ENCODE results near the gene DCP1A.
"Not testable (repeated sequence)": the region's sequence is repeated elsewhere in the genome, so short reads cannot be mapped to it uniquely, and the experiment has no call there.

Gene DCP1A

DNA sequence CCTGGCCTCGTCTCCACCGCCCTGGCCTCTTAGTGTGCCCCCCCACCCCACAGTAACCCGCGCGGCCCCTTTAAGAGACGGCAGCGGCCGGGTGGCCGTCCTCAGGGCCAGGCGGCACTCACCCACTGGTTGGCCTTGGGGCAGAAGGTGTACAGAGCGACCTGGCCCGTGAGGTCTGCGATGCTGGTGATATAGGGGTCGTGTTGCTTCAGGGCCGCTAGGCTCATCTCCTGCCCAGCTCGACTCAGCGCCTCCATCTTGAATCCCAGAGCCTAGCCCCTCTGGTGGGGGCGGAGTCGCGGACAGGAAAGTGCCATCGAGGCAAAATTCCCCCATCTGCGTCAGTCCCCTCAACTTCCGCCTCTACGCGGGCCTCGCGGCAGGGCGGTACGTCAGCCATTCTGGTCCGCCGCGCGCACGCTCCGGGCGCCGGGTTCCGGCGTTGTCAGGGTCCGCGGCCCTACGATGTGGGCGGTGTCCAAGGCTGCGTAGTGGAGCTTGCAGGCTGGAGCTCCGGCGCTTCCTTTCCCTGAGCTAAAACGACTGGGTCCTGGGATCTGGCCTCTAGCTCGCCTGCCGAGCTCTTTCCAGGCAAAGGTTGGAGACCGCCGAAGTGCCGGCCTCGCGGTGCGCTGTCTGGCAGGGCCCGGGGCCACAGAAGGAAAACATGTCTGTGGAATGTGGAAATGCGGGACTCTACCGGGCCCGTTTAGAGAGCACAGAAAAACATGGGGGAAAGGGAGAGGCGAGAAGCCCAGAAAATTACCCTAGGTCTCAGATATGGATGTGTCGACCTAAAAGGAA is at the start of gene DCP1A:
TSS of gene DCP1A (minus strand) at position 283 of the 804 bp plus-strand sequence. CDS start at position 257, 26 bp downstream.
- no peak for FAIRE-seq

DNA sequence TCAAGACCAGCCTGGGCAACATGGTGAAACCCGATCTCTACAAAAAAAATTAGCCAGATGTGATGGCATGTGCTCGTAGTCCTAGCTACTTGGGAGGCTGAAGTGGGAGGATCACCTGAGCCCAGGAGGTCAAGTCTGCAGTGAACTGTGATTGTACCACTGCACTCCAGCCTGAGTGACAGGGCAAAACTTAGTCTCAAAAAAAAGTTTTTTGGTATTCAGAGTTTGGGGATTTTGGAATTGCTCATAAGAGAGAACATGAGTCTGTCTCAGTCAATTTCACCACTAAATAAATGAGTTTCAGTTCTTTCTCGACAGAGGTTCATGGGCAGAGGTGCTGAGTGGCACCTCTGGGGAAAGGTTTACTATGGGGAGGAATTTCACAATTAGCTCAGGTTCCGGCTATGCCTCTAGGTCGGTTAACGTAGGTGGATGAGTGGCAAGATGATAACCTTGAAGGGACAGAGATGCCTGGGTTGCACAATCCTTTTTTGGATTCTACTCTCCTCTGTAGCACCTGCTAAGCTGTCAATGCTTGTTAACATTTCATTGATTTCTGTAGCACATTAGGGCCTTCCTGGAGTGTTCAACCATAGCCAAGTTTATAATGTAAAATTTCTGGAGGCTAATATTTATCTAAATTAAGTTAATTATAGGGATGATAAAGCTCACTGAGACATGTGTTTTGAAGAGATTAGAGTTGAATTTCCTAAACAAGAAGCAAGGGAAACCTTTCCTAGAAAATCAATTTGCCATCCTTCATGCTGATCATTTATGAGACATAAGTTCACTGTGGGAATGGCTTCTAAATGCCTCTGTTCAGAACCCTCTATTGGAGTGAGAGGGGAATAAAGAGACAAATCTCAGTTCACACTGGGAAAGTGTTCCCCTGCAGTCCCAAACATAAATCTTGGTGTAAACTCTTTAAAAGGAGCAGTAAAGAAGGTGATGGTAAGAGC is 37.4 kb upstream of the DCP1A start:
- no peak for FAIRE-seq

DNA sequence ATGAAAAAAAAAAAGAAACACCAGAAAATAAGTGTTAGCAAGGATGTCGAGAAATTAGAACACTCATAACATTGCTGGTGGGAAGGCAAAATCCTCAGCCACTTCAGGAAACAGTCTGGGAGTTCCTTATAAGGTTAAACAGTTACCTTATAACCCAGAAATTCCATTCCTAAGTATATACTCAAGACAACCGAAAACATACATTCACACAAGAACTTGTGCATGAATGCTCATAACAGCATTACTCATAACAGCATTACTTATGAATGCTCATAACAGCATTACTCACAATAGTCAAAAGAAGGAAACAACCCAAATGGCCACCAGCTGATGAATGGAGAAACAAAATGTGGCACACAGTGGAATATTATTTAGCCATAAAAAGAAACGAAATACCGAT is 34.8 kb upstream of the DCP1A start:
- no peak for FAIRE-seq

DNA sequence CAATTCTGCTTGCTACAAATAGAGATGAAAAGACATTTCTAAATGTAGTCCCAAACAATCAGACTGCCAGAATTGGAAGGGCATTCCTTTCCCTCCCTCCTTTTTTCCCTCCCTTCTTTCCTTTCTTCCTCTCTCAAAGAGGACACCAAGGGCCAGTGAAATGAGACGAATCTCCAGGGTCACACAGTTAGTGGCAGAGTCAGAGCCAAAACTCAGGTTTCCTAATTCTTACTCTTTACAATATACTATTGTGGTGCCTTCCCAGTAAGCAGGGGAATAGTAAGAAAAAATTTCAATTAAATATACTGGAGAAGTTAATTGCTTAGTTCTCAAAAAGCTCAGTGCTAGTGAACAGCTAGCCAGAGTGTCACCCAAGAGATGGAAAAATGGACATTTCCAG is 33.0 kb upstream of the DCP1A start:
- no peak for FAIRE-seq

DNA sequence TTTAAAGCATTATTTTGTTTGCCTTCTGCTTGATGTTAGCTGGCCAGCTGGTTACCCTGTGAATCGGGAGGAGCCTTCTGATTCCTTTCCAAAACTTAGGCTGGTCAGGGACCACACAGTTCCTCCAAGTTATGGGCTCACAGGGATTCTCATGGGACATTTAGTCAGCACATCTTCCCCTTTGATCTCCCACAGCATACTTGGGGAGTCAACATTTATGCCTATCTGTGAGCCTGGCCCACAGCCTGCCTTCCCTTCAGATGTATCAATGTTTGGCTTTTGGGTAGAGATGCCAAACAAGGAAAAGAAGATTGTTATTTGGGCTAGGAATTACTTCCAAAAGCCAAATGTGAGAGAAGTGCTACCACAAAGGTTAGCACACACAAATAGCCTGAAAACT is 32.6 kb upstream of the DCP1A start:
- no peak for FAIRE-seq

DNA sequence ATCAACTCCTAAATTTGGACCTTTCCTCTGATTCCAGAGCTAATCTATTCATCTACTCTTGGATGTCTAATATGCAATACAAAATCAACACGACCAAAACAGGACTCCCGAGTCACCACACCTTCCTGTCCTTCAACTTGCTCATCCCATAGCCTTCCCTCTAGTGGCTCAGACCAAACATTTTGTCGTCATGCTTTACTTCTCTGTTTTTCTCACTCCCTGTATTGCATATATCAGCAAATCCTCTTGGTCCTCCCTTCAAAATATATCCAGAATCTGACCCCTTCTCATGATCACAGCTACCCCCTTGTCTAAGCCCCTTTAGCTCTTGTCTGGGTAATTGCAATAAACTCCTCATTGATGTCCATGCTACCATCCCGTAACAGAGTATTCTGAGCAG is 30.5 kb upstream of the DCP1A start:
- FAIRE-seq = no peak

DNA sequence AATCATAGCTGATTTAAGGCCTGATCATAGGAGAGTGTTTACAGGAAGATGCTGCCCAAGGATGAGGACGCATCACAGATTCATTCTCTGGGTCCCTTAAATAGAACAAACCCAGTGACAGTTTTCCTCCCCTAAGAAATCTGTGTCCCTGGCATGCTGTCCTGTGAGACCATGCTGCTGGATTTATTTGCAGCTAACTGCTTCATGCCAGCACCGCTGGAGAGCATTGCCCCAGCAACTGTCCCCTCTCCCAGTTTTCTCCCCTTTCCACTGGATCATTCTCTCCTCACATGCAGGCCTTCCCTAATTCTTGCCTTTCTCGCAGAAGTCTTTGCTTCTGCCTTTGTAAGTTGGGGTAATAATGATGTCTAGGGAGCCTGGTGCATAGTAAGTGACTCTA is 29.3 kb upstream of the DCP1A start:
- FAIRE-seq = no peak

DNA sequence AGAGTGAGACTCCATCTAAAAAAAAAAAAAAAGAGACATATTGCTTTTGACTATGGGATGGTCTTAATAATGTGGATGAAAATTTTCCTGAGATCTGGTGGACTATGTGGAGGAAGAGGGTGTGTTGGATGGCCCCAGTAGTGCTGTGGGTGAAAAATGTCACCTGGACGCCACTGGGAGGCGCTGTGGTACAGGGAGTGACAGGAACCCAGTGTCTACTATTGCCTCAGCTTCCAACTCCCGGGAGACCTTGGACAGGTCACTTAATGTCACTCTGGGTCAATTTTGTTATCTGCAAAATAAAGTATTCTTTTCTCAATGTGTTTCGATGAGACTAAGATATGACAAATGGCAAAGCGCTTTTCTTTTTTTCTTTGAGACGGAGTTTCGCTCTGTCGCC is 27.7 kb upstream of the DCP1A start:
- no peak for FAIRE-seq

DNA sequence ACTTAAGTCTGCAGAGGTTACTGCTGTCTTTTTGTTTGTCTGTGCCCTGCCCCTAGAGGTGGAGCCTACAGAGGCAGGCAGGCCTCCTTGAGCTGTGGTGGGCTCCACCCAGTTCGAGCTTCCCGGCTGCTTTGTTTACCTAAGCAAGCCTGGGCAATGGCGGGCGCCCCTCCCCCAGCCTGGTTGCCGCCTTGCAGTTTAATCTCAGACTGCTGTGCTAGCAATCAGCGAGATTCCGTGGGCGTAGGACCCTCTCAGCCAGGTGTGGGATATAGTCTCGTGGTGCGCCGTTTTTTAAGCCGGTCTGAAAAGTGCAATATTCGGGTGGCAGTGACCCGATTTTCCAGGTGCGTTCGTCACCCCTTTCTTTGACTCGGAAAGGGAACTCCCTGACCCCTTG is 23.4 kb upstream of the DCP1A start:
- FAIRE-seq = not testable (repeated sequence)

DNA sequence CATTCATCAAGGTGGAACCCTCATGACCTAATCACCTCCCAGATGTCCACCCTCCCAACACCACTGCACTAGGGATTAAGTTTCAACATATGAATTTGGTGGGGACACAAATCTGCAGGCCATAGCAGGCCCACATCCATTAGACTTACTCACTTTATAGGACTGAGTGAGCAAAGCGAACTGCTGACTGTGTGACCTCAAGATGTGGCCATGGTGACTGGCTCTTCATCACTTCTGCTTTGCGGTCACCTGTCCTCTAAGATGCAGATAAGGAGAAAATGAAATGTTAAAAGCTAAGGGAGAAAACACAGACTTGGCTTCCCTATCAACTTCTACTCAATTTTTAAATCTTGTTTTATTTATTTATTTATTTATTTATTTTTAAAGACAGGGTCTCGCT is 14.5 kb upstream of the DCP1A start:
- no peak for FAIRE-seq

DNA sequence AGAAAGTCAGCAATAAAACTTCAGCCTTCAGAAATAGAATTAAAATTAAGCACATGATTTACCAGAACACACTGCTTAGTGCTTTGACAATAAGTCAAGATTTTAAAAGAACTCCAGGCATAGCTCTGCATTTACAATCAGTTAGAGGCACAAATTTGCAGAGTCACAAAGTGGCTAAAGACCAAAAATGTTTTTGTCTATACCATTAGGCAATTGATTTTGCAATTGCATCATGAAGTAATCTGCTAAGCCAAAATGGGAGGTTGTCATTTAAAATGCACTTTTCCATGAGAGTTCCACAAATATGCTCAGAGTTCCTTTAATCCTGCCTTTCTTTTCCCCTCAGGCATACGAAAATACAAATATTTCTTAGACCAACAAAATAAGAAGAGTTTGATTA is 10.1 kb upstream of the DCP1A start:
- FAIRE-seq = no peak

DNA sequence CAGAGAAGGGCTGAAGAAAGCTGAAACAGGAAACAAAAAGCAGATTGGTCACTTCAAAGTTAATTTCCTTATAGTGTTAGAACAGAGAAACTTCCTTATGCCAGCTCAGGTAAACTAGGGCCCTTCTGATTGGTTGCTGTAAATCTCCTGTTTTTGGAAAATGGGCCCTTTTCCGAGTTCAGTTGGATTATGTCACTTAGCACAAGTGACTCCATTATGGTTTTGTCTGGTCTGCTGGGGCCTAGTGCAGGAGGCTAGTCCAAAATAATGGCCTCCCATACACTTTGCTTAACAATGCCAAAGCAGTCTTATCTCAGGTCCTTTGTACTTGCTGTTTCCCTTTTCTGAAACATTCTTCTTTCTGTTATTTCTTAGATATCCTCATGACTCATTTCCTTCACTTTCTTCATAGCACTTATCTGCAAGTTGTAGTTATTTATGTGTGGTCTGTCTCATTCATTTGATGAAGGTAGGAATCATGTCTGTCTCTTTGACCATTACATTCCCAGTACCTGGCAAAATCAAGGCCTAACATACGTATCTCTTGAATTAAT is 7.7 kb upstream of the DCP1A start:
- no peak for FAIRE-seq

DNA sequence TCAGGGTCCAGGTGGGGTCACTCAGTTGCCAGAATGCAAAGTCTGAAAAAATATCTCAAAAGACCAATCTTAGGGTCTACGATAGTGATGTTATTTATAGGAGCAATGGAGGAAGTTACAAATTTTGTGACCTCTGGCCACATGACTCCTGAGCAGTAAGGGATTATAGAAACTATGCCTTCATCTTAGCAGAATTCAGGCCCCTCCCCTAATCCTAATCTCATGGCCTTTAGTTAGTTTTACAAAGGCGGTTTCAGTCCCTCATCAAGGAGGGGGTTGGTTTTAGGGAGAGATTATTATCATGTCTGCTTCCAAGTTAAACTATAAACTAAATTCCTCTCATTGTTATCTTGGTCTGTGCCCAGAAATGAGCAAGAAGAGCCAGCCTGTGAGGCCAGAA is 5.9 kb upstream of the DCP1A start:
- no peak for FAIRE-seq

DNA sequence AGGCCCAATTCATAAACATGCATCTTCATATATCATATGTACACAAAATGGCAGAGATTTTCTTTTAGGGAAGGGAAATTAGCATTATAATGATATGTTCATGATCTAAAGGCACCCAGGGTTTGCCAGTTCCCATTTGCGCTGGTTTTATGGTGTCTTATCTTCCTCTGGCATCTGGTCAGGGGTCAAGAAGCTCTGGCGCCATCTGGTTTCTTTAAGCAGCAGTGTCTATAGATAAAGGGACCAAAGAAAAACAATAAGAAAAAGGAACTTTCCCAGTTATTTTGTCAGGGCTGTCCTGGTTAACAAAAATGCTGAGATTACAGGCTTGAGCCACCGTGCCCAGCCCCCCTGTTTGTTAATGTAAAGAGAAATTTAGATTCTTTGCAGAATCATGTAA is 3.3 kb upstream of the DCP1A start:
- no peak for FAIRE-seq

DNA sequence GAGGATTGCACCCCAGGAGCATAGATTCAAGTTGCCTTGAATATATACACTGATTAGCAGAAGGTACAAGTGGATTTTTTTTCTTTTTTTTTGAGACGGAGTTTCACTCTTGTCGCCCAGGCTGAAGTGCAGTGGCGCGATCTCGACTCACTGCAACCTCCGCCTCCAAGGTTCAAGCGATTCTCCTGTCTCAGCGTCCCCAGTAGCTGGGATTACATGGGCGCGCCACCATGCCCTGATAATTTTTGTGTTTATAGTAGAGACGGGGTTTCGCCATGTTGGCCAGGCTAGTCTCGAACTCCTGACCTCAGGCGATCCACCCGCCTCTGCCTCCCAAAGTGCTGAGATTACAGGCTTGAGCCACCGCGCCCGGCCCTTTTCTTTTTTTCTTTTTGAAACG is 775 bp upstream of the DCP1A start:
- not testable (repeated sequence) for FAIRE-seq

DNA sequence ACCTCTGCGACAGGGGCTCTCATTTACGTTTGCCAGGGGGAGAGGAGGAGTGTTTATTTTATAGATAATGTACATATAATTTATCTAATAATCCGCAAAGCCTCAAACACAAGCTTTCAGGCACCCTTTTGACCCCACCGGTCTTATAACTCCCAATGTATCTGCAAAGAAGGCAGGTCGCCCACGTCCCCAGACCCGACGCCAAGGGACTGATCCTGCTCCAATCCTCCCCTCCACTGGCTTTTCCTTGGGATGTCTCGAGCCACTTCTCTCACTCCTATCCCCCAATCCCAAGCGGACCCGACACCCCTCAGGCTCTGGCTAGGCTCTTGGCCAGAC is 452 bp downstream of the DCP1A start:
- FAIRE-seq = no peak

DNA sequence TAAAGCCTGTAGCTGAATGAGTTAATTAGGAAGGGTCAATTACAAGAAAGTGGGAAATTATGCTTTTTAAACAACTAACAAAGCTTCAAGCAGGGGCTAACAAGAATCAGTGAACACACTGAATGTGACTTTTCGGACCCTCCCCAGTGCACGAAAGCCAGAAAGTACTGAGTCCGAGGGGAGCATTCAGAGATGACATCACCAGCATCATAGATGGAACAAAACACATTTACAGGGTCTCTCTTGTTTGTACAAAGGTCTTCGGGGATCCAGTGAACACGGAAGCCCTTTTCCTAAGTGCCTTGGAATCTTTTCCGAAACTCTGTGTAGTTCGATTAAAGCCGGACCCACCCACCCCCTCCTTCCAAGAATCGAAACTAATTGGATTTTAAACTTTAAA is 829 bp downstream of the DCP1A start:
- FAIRE-seq = no peak

DNA sequence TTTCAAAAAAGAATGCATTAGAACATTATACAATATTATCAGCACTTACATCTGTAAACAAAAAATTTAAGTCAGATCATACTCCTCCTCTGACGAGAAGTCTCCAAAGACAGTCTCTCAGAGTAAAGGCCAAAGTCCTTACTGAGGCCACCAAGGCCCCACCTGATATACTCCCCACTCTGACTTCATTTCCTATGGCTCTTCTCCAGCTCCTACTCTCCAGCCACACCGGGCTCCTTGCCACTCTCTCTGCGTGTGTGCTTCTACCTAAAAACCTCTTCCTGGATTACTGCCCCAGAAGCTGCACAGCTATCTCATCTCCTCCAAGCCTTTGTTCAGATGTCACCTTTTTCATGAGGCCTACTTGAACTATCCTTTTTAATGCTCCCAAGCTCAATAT is 5.0 kb downstream of the DCP1A start:
- no peak for FAIRE-seq

DNA sequence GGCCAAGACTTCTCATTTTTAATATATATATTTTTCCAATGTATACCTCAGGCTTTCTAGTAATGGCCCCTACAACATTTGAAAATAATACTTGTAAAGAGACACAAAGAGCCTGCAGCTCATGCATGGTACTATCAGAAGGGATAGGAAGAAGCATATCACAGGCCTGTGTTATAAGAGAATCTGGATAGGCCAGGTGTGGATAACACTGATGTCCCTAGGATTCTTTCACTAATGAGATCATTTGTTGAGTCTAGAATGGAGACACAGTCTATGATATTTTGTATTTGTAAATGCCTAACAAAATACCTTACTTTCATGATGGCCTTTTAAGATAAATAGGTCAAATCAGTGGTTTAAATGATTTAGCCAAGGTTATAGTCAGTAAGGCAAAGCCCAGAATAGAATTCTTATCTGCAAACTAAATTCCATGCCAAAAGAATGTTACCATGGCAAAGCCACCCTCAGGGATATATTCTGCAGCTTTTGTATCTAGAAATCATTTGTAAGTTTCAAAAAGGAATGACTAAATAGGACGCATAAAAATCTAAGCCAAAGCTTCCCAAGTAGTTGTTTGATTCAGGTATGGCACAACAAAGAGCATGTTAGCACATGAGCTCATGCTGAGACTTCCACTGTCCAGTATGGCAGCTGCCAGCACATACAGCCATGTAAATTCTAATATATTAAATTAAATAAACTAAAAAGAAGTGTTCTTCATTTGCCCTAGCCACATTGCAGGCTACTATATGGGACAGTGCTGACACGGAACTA is 10.0 kb downstream of the DCP1A start:
- no peak for FAIRE-seq

DNA sequence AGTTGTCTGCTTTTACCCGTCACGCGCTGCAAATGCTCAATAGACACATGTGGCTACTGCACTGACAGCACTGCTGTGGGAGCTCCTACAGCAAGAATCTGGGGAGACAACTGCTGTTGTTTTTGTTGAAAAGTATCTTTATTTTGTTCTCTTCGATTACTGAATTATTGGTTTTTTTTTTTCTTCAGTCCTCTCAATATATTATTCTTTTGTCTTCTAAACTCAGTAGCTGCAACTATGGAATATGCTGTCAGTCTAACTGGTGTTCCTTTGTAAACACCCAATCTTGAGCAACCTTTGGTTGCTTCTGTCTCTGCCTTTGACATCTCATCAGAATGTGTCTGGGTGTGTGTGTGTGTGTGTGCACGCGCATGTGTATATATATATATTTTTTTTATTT is 12.6 kb downstream of the DCP1A start:
- FAIRE-seq = no peak

DNA sequence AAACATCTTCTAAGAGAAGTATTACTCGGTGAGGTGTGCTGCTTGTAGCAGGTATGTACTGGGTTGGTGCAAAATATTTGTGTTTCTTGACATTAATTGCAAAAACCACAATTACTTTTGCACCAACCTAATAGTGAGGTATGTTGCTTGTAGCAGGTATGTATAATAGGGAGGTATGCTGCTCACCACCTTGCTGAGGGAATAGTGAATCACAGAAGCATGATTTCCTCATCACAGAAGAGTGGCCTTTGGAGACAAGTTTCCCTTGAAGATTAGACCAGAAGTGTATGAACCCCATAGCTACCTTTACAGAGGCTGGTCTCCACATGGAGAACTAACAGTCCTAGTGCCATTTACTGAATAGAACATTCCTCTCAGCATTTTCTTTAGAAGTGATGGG is 15.5 kb downstream of the DCP1A start:
- no peak for FAIRE-seq

DNA sequence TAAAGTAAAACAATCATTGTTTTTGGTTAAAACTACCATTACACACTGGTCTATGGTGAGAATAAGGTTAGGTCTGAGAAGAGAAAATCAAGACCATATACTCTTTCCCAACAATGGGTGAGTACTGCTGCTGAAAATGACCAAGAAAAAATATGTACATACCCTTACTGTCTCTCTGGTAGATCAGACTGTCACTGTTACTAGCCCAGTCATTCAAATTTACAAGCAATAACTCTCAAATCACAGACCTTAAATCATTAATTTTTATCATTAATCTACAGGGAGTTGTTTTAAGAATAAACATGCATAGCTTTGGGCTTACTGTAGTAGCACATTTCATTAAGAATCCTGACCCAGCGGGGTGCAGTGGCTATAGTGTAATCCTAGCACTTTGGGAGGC is 17.4 kb downstream of the DCP1A start:
- FAIRE-seq = no peak

DNA sequence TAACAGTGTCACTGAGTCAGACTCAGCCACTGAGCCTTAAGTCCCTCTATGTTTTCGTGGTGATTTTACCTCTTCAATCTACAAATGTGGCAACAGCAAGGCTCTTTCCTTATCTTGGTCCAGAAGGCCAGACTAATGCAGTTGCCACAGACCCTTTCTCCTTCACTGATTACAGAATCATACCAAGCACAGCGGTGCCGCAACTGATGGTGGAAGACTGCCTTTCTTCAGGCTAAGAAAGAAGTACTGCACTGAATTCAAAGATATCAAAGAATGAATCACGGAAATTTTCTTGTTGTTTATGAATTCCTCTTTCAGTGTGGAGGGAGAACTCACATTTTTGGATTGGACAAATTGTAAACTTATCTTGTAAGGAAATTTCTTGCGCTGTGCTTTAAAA is 18.6 kb downstream of the DCP1A start:
- no peak for FAIRE-seq

Data from colon (tissue), 2 donors.